Measurements from ENCODE around the gene FUZ.

The FUZ gene

GRCh38 chr19:49803529-49803856 is 9.6 kb downstream of the FUZ start:
- DNase-seq, result no peak

DNA sequence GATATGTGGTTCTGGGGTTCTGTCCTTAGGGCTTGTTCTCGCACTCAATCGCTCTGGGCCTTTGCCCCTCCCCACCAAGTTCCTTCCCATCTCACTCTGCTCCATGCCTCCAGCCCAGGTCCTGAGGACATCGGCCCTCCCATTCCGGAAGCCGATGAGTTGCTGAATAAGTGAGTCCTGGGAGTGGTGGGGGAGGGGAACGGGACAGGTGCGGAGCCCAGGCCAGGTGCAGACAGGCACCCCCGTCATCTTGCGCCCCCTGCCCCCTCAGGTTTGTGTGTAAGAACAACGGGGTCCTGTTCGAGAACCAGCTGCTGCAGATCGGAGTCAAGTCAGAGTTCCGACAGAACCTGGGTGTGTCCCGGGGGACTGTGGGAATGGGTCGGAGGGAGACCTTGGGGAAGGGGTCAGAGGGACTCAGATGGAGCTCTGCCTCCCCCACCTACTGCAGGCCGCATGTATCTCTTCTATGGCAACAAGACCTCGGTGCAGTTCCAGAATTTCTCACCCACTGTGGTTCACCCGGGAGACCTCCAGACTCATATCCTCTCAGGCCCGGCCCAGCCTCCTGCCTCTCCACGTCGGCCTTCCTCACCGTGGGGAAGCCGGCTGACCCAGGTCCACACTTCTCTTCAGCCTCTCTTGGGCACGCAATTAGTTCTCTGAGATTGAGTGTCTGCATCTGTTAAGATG is 10.1 kb downstream of the FUZ start:
- no peak for DNase-seq

GRCh38 chr19:49801966-49802661 is 11.0 kb downstream of the FUZ start:
- DNase-seq, result no peak

- DNase-seq, result no peak
Observed at GRCh38 chr19:49801401-49801888, 11.6 kb downstream of the FUZ start.

- DNase-seq, result no peak
Observed at GRCh38 chr19:49800771-49801170, 12.3 kb downstream of the FUZ start.

DNA sequence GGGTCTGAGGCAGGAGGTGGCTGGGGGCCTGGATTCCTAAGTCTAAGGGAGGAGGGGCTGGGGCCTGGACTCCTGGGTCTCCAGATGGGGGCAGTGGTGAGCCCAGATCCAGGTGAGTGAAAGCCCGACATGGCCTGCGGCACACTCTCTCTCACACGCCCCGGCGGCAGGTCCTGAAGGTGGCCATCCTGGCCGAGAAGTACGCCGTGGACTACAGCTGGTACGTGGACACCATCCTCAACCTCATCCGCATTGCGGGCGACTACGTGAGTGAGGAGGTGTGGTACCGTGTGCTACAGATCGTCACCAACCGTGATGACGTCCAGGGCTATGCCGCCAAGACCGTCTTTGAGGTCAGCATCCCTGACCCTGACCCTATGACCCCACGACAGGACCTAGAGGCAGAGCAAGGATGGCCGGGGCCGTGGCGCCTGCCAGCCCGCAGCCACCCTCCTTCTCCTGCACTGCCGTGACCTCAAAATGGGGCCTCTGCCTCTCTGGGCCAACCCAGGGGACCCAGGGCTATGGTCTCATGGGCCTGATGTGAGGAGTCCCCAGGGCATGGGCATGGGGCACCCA is 13.2 kb downstream of the FUZ start:
- no peak for DNase-seq

- no peak for DNase-seq
Observed at GRCh38 chr19:49799271-49799797, 13.8 kb downstream of the FUZ start.

GRCh38 chr19:49798574-49798973 is 14.5 kb downstream of the FUZ start:
- no peak for DNase-seq

DNA sequence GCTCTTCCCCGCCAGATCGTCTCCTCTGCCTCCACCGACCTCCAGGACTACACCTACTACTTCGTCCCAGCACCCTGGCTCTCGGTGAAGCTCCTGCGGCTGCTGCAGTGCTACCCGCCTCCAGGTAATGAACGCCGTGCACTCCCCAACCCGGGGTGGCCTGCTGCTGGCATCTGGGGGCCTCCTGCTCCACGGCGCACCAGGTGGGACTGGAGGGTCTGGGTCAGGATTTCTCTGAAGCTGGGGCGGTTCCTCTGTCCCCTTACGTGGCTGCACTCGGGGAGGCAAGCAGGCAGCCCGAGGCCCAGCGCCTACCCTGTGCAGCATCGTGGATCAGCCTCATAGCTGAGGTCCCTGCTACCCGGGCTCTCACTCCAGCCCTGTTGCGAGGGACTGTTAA is 17.5 kb downstream of the FUZ start:
- DNase-seq, result no peak

DNA sequence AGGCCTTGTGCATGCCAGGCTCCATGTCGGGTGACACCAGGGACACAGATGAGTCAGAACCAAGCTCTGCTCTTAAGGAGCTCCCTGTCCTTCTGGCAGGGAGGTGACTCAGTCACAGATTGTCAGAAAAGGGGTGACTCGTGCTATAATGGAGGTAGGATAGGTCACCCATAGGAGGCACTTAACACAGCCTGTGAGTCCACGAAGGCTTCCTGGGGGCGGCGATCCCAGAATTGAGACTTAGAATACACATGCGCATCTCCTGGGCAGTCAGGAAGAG is 19.6 kb downstream of the FUZ start:
- no peak for DNase-seq

DNA sequence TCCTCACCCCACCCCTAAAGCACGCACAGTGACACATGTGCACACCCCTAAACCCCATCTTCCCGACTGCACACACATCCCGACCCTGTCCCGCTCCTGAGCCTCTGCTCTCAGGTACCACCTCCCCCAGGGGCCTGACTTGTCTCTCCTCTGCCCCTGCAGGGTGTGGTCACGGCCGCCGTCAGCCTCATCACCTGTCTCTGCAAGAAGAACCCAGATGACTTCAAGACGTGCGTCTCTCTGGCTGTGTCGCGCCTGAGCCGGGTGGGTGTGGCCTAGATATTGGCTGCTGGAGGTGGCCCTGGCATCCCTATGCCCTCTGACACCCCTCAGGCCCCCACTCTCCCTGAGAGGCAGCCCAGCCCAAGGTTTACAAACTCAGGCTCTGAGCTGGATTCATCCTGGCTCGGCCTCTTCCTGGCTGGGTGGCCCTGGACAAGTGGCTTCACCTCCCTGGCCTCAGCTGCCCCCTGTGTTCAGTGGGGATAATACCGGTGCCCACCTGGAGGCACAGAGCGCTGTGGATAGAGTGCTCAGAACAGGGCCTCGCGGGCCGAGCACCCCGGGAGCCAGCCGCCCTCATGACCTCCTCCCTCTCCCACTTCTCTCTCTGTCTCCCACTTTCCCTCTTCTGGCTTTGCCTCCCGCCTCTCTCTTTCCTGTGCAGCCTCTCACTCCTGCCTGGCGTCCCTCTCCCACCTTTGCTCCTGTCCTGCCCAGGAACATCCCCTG is 20.1 kb downstream of the FUZ start:
- no peak for DNase-seq

DNA sequence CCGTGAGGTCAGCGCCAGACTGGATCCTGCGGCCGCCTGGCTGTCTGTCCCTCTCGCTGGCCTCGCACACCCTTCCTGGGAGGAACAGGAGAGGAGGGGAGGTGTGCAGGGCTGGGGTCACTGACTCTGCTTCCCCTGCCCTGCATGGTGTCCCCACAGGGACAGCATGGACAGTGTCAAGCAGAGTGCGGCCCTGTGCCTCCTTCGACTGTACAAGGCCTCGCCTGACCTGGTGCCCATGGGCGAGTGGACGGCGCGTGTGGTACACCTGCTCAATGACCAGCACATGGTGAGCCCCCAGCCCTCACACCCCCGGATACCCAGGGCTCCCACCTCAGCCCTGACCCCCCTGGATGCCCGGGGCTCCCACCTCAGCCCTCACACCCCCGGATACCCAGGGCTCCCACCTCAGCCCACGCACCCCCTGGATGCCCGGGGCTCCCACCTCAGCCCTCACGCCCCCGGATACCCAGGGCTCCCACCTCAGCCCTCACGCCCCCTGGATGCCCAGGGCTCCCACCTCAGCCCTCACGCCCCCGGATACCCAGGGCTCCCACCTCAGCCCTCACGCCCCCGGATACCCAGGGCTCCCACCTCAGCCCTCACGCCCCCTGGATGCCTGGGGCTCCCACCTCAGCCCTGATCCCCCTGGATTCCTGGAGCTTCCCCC is 21.2 kb downstream of the FUZ start:
- no peak for DNase-seq

DNA sequence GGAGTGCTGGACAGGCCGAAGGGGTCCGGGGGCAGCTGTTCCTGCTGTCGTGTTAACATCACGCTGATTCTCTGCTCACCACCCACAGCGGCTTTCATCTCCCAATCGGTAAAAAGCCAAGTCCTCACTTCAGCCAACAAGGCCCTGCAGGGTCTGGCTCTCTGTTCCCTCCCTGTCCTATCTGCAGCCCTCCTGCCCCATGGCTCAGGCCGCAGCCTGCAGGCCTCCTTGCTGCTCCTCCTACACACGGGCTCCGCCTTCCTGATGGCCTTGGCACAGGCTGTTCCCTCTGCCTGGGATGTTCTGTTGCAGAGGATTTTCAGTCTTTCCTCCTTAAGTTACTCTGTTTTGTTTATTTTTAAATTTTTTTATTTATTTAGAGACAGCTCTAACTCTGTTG is 22.2 kb downstream of the FUZ start:
- no peak for DNase-seq

DNA sequence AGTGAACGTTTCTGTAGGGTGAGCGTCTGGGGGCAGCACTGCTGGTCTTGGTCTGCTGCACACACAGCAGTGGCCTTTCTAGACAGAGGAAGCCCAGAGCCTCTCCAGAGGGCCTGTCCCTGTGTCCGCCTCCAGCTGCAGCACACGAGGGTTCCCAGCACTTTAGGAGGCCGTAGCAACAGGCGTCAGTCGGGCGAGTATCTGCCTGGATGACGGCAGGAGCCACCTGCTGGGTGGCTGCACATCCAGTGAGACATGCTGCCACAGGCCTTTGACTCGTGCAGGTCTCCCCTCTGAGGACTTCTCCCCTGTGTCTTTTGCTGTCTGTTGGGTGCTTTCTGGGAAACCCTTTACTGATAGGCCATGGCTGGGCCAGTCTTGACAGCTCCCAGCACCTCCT is 24.2 kb downstream of the FUZ start:
- DNase-seq, result no peak

- no peak for DNase-seq
Observed at GRCh38 chr19:49787746-49788145, 25.3 kb downstream of the FUZ start.

DNA sequence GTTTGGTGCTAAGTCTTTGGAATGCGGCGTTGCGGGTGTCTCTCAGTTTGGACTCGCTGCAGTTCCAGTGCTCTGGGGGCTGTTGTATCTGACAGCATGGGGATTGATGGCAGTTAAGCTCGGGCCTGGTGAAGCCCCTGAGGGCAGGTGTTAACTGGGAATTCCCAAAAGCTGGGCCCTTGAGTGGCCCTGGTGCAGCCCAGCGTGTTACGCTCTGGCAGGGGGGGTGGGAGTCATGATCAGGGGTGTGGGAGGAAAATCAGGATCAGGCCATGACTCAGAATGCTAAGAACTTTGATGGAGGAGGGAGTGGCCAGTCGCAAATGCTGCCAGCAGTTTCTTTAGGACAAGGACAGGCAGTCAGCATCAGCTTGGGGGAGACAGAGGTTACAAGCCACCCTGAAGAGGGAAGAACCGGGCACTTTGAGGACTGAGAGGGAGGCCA is 26.7 kb downstream of the FUZ start:
- no peak for DNase-seq

- no peak for DNase-seq
Observed at GRCh38 chr19:49782515-49782914, 30.6 kb downstream of the FUZ start.

- DNase-seq, result no peak
Observed at GRCh38 chr19:49781394-49781793, 31.7 kb downstream of the FUZ start.

DNA sequence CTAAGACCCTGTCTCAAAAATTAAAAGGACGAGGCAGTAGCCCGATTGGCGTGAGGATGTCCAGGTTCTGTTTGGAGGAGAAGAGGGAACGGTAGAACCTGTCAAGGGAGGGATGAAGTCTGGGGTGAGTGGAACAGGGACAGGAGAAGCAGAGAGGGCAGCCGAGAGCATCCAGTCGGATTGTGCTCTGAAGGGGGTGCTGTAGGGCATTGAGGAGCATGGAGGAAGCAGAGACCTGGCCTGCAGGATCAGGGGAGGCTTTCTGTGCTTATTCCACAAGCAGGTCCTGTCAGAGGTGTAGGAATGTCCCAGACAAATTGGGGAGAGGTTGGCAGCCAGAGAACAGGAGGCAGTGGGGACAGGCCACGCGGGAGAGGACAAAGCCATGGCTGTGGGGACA is 32.2 kb downstream of the FUZ start:
- DNase-seq, result no peak

- no peak for DNase-seq
Observed at GRCh38 chr19:49779731-49780555, 33.1 kb downstream of the FUZ start.

DNA sequence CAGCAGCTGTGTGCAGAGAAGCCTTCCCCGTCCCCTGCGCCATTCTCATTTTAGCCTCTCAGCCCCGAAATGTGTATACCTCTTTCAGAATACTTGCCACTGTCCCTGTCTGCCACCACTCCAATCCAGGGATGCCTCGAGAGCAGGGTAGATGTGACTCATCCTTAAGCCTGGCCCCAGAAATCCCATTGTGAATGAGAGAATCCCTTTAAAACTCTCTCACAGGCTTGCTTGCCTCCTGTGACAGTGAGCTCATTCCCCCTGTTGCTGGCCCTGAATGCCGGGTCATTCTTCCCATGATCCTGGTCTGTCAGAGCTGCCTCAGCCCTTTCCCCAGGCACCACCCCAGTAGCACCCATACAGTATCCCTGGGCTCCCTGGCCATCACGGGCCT is 36.7 kb downstream of the FUZ start:
- no peak for DNase-seq

- no peak for DNase-seq
Observed at GRCh38 chr19:49775742-49776370, 37.2 kb downstream of the FUZ start.

Measured in activated naive CD4-positive, alpha-beta T cell treated with Interleukin-2 at 50 U/mL for 16 hours (primary cell).